B cell (primary cell): ENCODE results near the gene OXER1.

Experiments
- EZH2 ChIP-seq: IDR thresholded peaks from 2 replicates; pipeline ENCODE4 v1.6.1; 2012; ENCODE audit warnings: borderline replicate concordance, low read depth, mild to moderate bottlenecking, moderate library complexity, low read length; ENCODE audit not compliant: insufficient read depth, poor library complexity, severe bottlenecking
- TF ChIP-seq, protein P1 (sequence below): fragments of 200-600 bp; IDR thresholded peaks from one replicate; pipeline ENCODE4 v1.8.0; 2022; ENCODE audit warnings: antibody characterized with exemption, mild to moderate bottlenecking

DNA sequence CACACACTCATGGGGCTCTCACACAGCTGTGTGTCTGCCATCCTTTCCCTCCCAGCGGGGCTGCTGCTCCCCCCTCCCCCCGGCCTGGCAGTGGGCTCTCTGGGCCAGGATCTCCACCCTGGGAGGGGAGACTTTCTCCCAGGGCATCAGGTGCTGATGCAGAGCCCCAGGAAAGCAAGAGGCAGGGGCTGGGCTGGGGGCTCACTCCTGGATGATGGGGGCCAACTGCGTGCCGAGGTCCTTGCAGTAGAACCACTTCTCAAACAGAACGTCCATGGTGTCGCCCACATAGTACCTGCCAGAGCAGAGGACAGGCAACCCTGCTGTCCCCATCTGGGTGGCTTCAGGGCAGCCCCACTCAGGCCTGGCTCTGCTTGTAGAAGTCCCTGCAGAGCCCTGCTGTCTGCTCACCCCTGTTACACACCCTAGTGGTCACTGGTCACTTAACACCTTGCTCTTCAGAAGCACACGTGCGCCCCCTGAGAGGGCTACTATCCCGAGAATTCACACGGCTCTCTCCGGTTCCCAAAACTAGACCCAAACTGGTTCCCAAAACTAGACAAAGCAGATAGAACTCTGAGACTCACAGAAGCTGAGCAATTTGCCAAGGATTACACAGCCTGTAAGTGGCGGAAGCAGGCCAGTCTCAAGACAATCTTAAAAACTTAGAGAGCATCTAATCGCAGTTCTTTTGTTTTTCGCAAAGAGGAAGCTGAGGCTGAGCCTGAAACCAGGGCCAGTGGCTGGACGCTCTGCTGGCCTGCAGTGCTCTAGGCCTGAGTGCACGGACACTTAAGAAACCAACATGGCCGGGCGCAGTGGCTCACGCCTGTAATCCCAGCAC, 6.6 kb upstream of the OXER1 start:
- TF ChIP-seq, protein P1, sequence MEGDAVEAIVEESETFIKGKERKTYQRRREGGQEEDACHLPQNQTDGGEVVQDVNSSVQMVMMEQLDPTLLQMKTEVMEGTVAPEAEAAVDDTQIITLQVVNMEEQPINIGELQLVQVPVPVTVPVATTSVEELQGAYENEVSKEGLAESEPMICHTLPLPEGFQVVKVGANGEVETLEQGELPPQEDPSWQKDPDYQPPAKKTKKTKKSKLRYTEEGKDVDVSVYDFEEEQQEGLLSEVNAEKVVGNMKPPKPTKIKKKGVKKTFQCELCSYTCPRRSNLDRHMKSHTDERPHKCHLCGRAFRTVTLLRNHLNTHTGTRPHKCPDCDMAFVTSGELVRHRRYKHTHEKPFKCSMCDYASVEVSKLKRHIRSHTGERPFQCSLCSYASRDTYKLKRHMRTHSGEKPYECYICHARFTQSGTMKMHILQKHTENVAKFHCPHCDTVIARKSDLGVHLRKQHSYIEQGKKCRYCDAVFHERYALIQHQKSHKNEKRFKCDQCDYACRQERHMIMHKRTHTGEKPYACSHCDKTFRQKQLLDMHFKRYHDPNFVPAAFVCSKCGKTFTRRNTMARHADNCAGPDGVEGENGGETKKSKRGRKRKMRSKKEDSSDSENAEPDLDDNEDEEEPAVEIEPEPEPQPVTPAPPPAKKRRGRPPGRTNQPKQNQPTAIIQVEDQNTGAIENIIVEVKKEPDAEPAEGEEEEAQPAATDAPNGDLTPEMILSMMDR = peak; percentile 24
- no peak for TF ChIP-seq EZH2
